DOHH2 (cell line): ENCODE results near the gene PCTP.

Source experiments
- H3F3A ChIP-seq: fragments of 200-600 bp; sonication (generic), shearing (Covaris generic); 2 replicates; pipeline ENCODE4 v1.6.0; 2016; ENCODE audit warnings: antibody characterized with exemption, mild to moderate bottlenecking; ENCODE audit not compliant: control insufficient read depth, insufficient read depth
- H3K27ac ChIP-seq: fragments of 200-600 bp; sonication (generic); 2 replicates; pipeline ENCODE4 v1.5.1; 2014; ENCODE audit warnings: low read depth, mild to moderate bottlenecking, low read length, moderate library complexity
- H3K27me3 ChIP-seq: fragments of 200-600 bp; sonication (generic); 2 replicates; pipeline ENCODE4 v1.6.1; 2014; ENCODE audit warnings: mild to moderate bottlenecking, low read length, mixed read lengths; ENCODE audit not compliant: control insufficient read depth
- H3K36me3 ChIP-seq: fragments of 200-600 bp; sonication (generic); 2 replicates; pipeline ENCODE4 v1.6.1; 2014; ENCODE audit warnings: mild to moderate bottlenecking, low read length, moderate library complexity, mixed read lengths; ENCODE audit not compliant: control insufficient read depth
- H3K4me1 ChIP-seq: fragments of 200-600 bp; sonication (generic); 2 replicates; pipeline ENCODE4 v1.6.1; 2014; ENCODE audit warnings: mild to moderate bottlenecking, low read length, mixed read lengths; ENCODE audit not compliant: control insufficient read depth
- H3K4me2 ChIP-seq: fragments of 200-600 bp; sonication (generic); 2 replicates; pipeline ENCODE4 v1.6.0; 2014; ENCODE audit warnings: mild to moderate bottlenecking, low read length, moderate library complexity
- H3K4me3 ChIP-seq: fragments of 200-600 bp; sonication (generic); 2 replicates; pipeline ENCODE4 v1.5.1; 2014; ENCODE audit warnings: mild to moderate bottlenecking, low read length, mixed read lengths
- H3K79me2 ChIP-seq: fragments of 200-600 bp; sonication (generic); 2 replicates; pipeline ENCODE4 v1.6.1; 2014; ENCODE audit warnings: mild to moderate bottlenecking, low read length, mixed read lengths; ENCODE audit not compliant: control insufficient read depth
- H3K9me2 ChIP-seq: fragments of 200-600 bp; sonication (generic); replicated peaks from 2 replicates; pipeline ENCODE4 v1.6.1; 2014; ENCODE audit warnings: mild to moderate bottlenecking, low read length, mixed read lengths; ENCODE audit not compliant: control insufficient read depth
- H3K9me3 ChIP-seq: fragments of 200-600 bp; sonication (generic); 2 replicates; pipeline ENCODE4 v1.6.1; 2014; ENCODE audit warnings: antibody characterized with exemption, low read length, mixed read lengths; ENCODE audit not compliant: control insufficient read depth, insufficient read depth
- H4K20me1 ChIP-seq: fragments of 200-600 bp; sonication (generic); 2 replicates; pipeline ENCODE4 v1.6.0; 2014; ENCODE audit warnings: low read depth, mild to moderate bottlenecking, antibody characterized with exemption, low read length, moderate library complexity; ENCODE audit not compliant: control insufficient read depth, insufficient read depth
- EZH2phosphoT487 ChIP-seq: fragments of 200-600 bp; sonication (generic); IDR thresholded peaks from 2 replicates; pipeline ENCODE4 v1.6.1; 2017; ENCODE audit warnings: borderline replicate concordance, mild to moderate bottlenecking, antibody characterized with exemption, low read length, moderate library complexity, mixed read lengths
- TF ChIP-seq, protein P1 (sequence below): fragments of 200-600 bp; sonication (generic); IDR thresholded peaks from one replicate; pipeline ENCODE4 v1.5.1; 2014; ENCODE audit warnings: antibody characterized with exemption, mild to moderate bottlenecking, low read depth, low read length; ENCODE audit not compliant: poor library complexity, severe bottlenecking

The PCTP gene

DNA sequence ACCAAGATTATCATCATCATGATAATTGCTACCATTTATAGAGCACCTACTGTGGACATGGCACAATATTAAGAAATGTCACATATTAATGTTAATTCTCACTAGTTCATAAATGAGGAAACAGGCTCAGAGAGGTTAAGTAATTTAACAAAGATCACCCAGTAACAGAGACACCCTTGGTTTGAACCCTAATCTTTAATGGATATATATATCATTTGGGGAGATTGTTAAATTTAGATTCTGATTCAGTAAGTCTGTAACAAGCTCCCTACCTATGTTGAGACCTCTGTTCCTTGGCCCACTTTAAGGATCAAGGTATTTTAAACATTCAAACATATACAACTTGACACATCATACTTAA, 27.4 kb upstream of the PCTP start:
- Histone ChIP-seq H3K4me2 (peak overlapping the region; percentile 62), H3K9me3 (no peaks in the 10 kb centered on the region), H3K27me3 (no peaks in the 10 kb centered on the region), H3K27ac (no peak overlapping the region), H3K4me3 (no peak overlapping the region; the same call in 1 of the 2 replicates), H3K9me2 (no peaks in the 10 kb centered on the region), H4K20me1 (no peaks in the 10 kb centered on the region), H3K79me2 (peaks cover 10% of the 10 kb centered on the region), H3F3A (no peaks in the 10 kb centered on the region), H3K4me1 (peaks cover 30% of the 10 kb centered on the region), H3K36me3 (peaks cover 6% of the 10 kb centered on the region)
- TF ChIP-seq, protein P1, sequence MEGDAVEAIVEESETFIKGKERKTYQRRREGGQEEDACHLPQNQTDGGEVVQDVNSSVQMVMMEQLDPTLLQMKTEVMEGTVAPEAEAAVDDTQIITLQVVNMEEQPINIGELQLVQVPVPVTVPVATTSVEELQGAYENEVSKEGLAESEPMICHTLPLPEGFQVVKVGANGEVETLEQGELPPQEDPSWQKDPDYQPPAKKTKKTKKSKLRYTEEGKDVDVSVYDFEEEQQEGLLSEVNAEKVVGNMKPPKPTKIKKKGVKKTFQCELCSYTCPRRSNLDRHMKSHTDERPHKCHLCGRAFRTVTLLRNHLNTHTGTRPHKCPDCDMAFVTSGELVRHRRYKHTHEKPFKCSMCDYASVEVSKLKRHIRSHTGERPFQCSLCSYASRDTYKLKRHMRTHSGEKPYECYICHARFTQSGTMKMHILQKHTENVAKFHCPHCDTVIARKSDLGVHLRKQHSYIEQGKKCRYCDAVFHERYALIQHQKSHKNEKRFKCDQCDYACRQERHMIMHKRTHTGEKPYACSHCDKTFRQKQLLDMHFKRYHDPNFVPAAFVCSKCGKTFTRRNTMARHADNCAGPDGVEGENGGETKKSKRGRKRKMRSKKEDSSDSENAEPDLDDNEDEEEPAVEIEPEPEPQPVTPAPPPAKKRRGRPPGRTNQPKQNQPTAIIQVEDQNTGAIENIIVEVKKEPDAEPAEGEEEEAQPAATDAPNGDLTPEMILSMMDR = no peak
- TF ChIP-seq EZH2phosphoT487 = no peak

DNA sequence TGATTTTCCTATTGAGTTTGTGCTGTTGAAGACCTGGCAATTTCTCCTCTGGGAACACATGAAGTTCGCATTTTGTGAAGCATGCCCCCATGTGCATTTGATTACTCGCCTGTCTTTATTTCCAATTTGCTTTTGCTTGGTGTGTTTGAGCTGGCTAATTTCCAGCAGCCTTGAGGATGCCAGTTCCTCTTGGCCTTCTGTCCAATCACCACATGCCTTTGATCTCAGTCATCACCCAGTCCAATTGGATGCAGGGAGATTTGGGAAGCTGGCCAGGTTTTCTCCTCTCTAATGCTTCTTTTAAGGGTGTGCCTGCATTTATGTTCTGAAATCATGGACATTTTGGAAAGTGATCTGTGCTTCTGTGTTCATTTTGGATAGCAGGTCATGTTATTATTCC, 24.4 kb upstream of the PCTP start:
- H3K9me2 ChIP-seq = no peaks in the 10 kb centered on the region
- H3K9me3 ChIP-seq = no peaks in the 10 kb centered on the region
- no peaks in the 10 kb centered on the region for H3K27me3 ChIP-seq
- H3K4me3 ChIP-seq = no peak overlapping the region
- H3K79me2 ChIP-seq = peaks cover 10% of the 10 kb centered on the region
- H4K20me1 ChIP-seq = no peaks in the 10 kb centered on the region
- H3K4me1 ChIP-seq = peaks cover 34% of the 10 kb centered on the region
- no peak overlapping the region for H3K4me2 ChIP-seq
- TF ChIP-seq EZH2phosphoT487 = no peak
- TF ChIP-seq, protein P1 = no peak
- no peak overlapping the region for H3K27ac ChIP-seq
- no peaks in the 10 kb centered on the region for H3F3A ChIP-seq
- peaks cover under 1% of the 10 kb centered on the region; the same call in 1 of the 2 replicates for H3K36me3 ChIP-seq

GRCh38 chr17:55727275-55727674, 23.6 kb upstream of the PCTP start:
- no peaks in the 10 kb centered on the region for H4K20me1 ChIP-seq
- no peak overlapping the region for H3K4me2 ChIP-seq
- no peak overlapping the region for H3K27ac ChIP-seq
- H3K4me1 ChIP-seq = peaks cover 34% of the 10 kb centered on the region
- TF ChIP-seq EZH2phosphoT487 = no peak
- TF ChIP-seq, protein P1 = no peak
- peaks cover 10% of the 10 kb centered on the region for H3K79me2 ChIP-seq
- no peaks in the 10 kb centered on the region for H3F3A ChIP-seq
- H3K4me3 ChIP-seq = no peak overlapping the region
- H3K9me2 ChIP-seq = no peaks in the 10 kb centered on the region
- H3K27me3 ChIP-seq = no peaks in the 10 kb centered on the region
- no peaks in the 10 kb centered on the region for H3K36me3 ChIP-seq
- no peaks in the 10 kb centered on the region for H3K9me3 ChIP-seq

DNA sequence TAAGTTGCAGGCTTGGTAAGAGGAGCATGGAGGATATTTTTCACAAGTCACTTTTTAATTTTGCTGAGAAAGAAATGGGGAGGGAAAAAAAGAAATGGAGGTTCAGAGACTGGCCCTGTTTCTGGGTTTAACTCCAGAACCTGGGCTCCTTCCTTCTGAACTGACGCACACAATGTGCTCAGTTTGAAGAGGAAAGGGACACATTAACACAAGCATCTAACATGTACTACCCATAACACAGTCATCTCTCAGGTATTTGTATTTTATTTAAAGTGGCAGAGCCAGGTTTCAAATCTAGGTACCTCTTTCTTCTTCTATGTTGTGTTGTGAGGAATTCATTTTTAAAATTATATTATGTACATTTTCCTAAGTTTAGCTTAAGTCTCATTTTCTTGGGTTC, 22.9 kb upstream of the PCTP start:
- TF ChIP-seq, protein P1 = no peak
- no peak for TF ChIP-seq EZH2phosphoT487
- H3K4me1 ChIP-seq = peaks cover 36% of the 10 kb centered on the region
- H3K9me3 ChIP-seq = no peaks in the 10 kb centered on the region
- no peak overlapping the region for H3K4me2 ChIP-seq
- no peaks in the 10 kb centered on the region for H3K36me3 ChIP-seq
- H3K9me2 ChIP-seq = no peaks in the 10 kb centered on the region
- no peaks in the 10 kb centered on the region for H4K20me1 ChIP-seq
- H3F3A ChIP-seq = no peaks in the 10 kb centered on the region
- no peak overlapping the region for H3K4me3 ChIP-seq
- H3K27me3 ChIP-seq = no peaks in the 10 kb centered on the region
- peaks cover 10% of the 10 kb centered on the region for H3K79me2 ChIP-seq
- H3K27ac ChIP-seq = no peak overlapping the region
